ENCODE measurements around the gene HPN.
"Not testable (repeated sequence)": the region's sequence is repeated elsewhere in the genome, so short reads cannot be mapped to it uniquely, and the experiment has no call there.

HPN gene

GRCh38 chr19:35100588-35101533, 59.3 kb downstream of the HPN start:
- no peaks in the 10 kb centered on the region for H4K20me1 ChIP-seq (ENCODE audit: insufficient read depth, low read length, poor library complexity, severe bottlenecking)
- no peak overlapping the region for H3K4me3 ChIP-seq (ENCODE audit: low read length, poor library complexity, severe bottlenecking)
- no peaks in the 10 kb centered on the region for H3K36me3 ChIP-seq (ENCODE audit: insufficient read depth, low read length)
- H3K4me1 ChIP-seq (ENCODE audit: insufficient read depth, low read length, poor library complexity, severe bottlenecking) = no peaks in the 10 kb centered on the region
- no peaks in the 10 kb centered on the region for H3F3A ChIP-seq (ENCODE audit: low read depth)
- H3K79me2 ChIP-seq (ENCODE audit: insufficient read depth, low read length) = no peaks in the 10 kb centered on the region
- H2AFZ ChIP-seq (ENCODE audit: low read length) = no peak overlapping the region
- no peak overlapping the region for H3K4me2 ChIP-seq (ENCODE audit: low read depth, low read length, poor library complexity, severe bottlenecking)
- H3K9me2 ChIP-seq (replicated peaks; ENCODE audit: low read depth, low read length) = no peaks in the 10 kb centered on the region
- no peaks in the 10 kb centered on the region for H3K27me3 ChIP-seq (ENCODE audit: insufficient read depth, low read length, poor library complexity, severe bottlenecking)
- H3K9ac ChIP-seq (ENCODE audit: low read depth, low read length, poor library complexity, severe bottlenecking) = no peak overlapping the region
- H3K9me3 ChIP-seq (ENCODE audit: insufficient read depth, low read depth, low read length) = no peaks in the 10 kb centered on the region
- TF ChIP-seq CTCF (conservative IDR thresholded peaks at IDR 0.05; ENCODE audit: low read length) = no peak
- TF ChIP-seq EZH2phosphoT487 (IDR thresholded peaks at IDR 0.05; ENCODE audit: borderline replicate concordance) = no peak

- H4K20me1 ChIP-seq (ENCODE audit: insufficient read depth, low read length, poor library complexity, severe bottlenecking); H3K36me3 ChIP-seq (ENCODE audit: insufficient read depth, low read length); H2AFZ ChIP-seq (ENCODE audit: low read length); H3K4me1 ChIP-seq (ENCODE audit: insufficient read depth, low read length, poor library complexity, severe bottlenecking); H3K4me3 ChIP-seq (ENCODE audit: low read length, poor library complexity, severe bottlenecking); H3K27me3 ChIP-seq (ENCODE audit: insufficient read depth, low read length, poor library complexity, severe bottlenecking); H3K9ac ChIP-seq (ENCODE audit: low read depth, low read length, poor library complexity, severe bottlenecking); H3K9me3 ChIP-seq (ENCODE audit: insufficient read depth, low read depth, low read length); H3K79me2 ChIP-seq (ENCODE audit: insufficient read depth, low read length); H3K9me2 ChIP-seq (replicated peaks; ENCODE audit: low read depth, low read length); H3F3A ChIP-seq (ENCODE audit: low read depth); H3K4me2 ChIP-seq (ENCODE audit: low read depth, low read length, poor library complexity, severe bottlenecking): not testable (repeated sequence)
These were observed 60.4 kb downstream of the HPN start for GRCh38 chr19:35101949-35102348.

GRCh38 chr19:35103614-35104013, 62.1 kb downstream of the HPN start:
- H3F3A ChIP-seq (ENCODE audit: low read depth); H4K20me1 ChIP-seq (ENCODE audit: insufficient read depth, low read length, poor library complexity, severe bottlenecking); H3K36me3 ChIP-seq (ENCODE audit: insufficient read depth, low read length); H3K4me3 ChIP-seq (ENCODE audit: low read length, poor library complexity, severe bottlenecking); H3K4me2 ChIP-seq (ENCODE audit: low read depth, low read length, poor library complexity, severe bottlenecking); H3K27me3 ChIP-seq (ENCODE audit: insufficient read depth, low read length, poor library complexity, severe bottlenecking); H3K9ac ChIP-seq (ENCODE audit: low read depth, low read length, poor library complexity, severe bottlenecking); H3K79me2 ChIP-seq (ENCODE audit: insufficient read depth, low read length); H3K9me3 ChIP-seq (ENCODE audit: insufficient read depth, low read depth, low read length); H2AFZ ChIP-seq (ENCODE audit: low read length); H3K4me1 ChIP-seq (ENCODE audit: insufficient read depth, low read length, poor library complexity, severe bottlenecking); H3K9me2 ChIP-seq (replicated peaks; ENCODE audit: low read depth, low read length): not testable (repeated sequence)

GRCh38 chr19:35104361-35104760, 62.8 kb downstream of the HPN start:
- no peak overlapping the region for H2AFZ ChIP-seq (ENCODE audit: low read length)
- no peaks in the 10 kb centered on the region for H3K4me1 ChIP-seq (ENCODE audit: insufficient read depth, low read length, poor library complexity, severe bottlenecking)
- H3K79me2 ChIP-seq (ENCODE audit: insufficient read depth, low read length) = no peaks in the 10 kb centered on the region
- no peaks in the 10 kb centered on the region for H3F3A ChIP-seq (ENCODE audit: low read depth)
- no peak overlapping the region for H3K4me3 ChIP-seq (ENCODE audit: low read length, poor library complexity, severe bottlenecking)
- H3K36me3 ChIP-seq (ENCODE audit: insufficient read depth, low read length) = no peaks in the 10 kb centered on the region
- no peak for TF ChIP-seq EZH2phosphoT487 (IDR thresholded peaks at IDR 0.05; ENCODE audit: borderline replicate concordance)
- TF ChIP-seq CTCF (conservative IDR thresholded peaks at IDR 0.05; ENCODE audit: low read length) = no peak
- H3K9me3 ChIP-seq (ENCODE audit: insufficient read depth, low read depth, low read length) = no peaks in the 10 kb centered on the region
- no peaks in the 10 kb centered on the region for H3K9me2 ChIP-seq (replicated peaks; ENCODE audit: low read depth, low read length)
- no peaks in the 10 kb centered on the region for H4K20me1 ChIP-seq (ENCODE audit: insufficient read depth, low read length, poor library complexity, severe bottlenecking)
- no peak overlapping the region for H3K4me2 ChIP-seq (ENCODE audit: low read depth, low read length, poor library complexity, severe bottlenecking)
- H3K9ac ChIP-seq (ENCODE audit: low read depth, low read length, poor library complexity, severe bottlenecking) = no peak overlapping the region
- no peaks in the 10 kb centered on the region for H3K27me3 ChIP-seq (ENCODE audit: insufficient read depth, low read length, poor library complexity, severe bottlenecking)

Data from Loucy (cell line).